ENCODE measurements around the gene PCDHA1.

DNA sequence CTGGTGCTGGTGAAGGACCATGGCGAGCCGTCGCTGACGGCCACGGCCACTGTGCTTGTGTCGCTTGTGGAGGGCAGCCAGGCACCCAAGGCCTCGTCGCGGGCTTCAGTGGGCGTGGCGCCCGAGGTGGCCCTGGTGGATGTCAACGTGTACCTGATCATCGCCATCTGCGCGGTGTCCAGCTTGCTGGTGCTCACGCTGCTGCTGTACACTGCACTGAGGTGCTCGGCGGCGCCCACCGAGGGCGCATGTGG is 72.0 kb downstream of the PCDHA1 start:
- no peak for TF ChIP-seq POLR2A (IDR thresholded peaks at IDR 0.05)
- TF ChIP-seq, protein P1, sequence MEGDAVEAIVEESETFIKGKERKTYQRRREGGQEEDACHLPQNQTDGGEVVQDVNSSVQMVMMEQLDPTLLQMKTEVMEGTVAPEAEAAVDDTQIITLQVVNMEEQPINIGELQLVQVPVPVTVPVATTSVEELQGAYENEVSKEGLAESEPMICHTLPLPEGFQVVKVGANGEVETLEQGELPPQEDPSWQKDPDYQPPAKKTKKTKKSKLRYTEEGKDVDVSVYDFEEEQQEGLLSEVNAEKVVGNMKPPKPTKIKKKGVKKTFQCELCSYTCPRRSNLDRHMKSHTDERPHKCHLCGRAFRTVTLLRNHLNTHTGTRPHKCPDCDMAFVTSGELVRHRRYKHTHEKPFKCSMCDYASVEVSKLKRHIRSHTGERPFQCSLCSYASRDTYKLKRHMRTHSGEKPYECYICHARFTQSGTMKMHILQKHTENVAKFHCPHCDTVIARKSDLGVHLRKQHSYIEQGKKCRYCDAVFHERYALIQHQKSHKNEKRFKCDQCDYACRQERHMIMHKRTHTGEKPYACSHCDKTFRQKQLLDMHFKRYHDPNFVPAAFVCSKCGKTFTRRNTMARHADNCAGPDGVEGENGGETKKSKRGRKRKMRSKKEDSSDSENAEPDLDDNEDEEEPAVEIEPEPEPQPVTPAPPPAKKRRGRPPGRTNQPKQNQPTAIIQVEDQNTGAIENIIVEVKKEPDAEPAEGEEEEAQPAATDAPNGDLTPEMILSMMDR (IDR thresholded peaks at IDR 0.05 in 8 of 11, conservative IDR thresholded peaks at IDR 0.05 in 3 of 11), result no peak
- TF ChIP-seq POLR2AphosphoS5 (IDR thresholded peaks at IDR 0.05), result no peak

All from spleen (tissue), 7 donors.